GM19467 (cell line): ENCODE data around the gene GRIN1.
"Not testable (repeated sequence)": the region's sequence is repeated elsewhere in the genome, so short reads cannot be mapped to it uniquely, and the experiment has no call there.

Source experiments
- ATAC-seq: cut with Tn5 transposase; IDR thresholded peaks from one replicate; pipeline ENCODE4 v1.9.1; 2021; ENCODE audit warnings: mild to moderate bottlenecking, moderate library complexity; ENCODE audit not compliant: unreplicated experiment

The GRIN1 gene

DNA sequence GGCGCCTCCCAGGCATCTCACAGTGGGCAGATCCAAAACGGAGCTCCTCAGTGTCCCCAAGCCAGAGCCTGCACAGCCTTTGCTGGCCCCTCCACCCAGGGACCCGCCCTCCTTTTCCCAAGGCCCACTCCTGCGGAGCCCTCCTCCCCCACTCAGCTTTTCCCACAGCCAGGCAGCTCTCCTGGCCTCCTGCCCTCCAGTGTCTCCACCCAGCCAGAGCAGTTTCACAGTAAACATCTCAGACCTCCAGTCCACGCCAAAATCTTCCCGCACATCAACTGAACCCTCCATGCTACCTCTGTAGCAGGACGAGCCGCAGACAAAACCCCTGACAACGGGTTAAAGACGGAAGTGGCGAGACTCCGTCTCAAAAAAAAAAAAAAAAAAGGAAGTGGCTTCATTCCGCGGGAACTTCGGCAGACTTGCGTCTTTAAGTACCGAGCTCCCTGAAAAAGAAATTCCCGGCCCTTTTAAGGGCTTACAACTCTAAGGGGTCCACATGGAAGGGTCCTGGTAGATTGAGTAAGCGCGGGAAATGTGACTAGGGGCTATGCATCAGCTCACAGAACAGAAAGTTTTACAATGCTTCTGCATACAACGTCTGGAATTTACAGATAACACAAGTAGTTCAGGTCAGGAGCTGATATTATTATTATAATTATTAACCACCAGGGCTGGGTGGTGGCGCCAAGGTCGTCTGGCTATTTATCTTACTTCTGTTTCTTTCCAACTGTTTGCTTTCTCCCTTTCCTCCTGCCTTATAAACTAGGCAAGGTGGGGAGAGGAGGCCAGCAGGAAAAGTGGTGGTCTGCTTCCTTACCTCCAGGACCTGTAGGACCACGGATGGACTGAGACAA, 11.4 kb upstream of the GRIN1 start:
- no peak for ATAC-seq

GRCh38 chr9:137128158-137128861, 10.6 kb upstream of the GRIN1 start:
- no peak for ATAC-seq

GRCh38 chr9:137128862-137129455, 10.0 kb upstream of the GRIN1 start:
- ATAC-seq, result peak; percentile 14

GRCh38 chr9:137129456-137130175, 9.3 kb upstream of the GRIN1 start:
- peak; percentile 74 for ATAC-seq

DNA sequence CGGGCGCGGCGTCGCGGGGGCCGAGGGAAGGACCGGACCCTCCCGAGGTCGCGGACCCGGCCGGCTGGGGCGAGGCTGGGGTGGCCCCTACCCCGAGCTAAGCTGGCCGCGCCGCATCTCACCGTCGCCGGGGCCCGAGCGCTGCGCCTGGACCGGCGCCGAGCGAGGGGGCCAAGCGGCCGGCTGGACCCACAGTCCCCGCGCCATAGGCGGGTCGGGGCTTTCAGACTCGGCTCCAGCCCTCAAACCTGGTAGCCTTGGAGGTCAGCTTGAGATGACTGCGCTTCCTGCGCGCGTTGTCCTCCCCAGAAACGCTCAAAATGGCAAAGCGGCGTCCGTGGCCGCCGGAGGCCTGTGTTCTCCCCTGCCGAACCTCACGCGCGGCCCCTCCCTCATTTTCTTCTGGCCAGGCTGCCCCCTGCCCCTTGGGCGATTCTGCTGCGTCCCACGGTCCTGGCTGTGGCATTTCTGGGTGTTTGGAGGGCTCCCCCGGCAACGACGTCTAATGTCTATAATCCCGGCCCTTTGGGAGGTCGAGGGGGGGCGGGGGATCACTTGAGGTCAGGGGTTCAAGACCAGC, 8.7 kb upstream of the GRIN1 start:
- ATAC-seq, result peak; percentile 12

DNA sequence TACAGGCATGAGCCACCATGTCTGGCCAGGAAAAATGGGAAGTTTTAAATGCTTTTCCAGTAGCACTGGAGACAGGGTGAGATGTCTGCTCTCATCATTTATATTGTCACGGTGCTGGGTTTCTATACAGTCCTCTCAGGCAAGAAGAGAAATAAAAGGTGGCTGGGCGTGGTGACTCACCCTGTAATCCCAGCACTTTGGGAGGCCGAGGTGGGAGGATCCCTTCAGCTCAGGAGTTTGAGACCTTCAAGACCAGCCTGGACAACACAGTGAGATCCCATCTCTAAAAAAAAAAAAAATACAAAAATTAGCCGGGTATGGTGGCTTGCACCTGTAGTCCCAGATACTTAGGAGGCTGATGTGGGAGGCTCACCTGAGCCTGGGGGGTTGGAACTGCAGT, 4.8 kb upstream of the GRIN1 start:
- no peak for ATAC-seq

- ATAC-seq, result not testable (repeated sequence)
These were observed 3.8 kb upstream of the GRIN1 start for GRCh38 chr9:137135154-137135553.

- no peak for ATAC-seq
These were observed 2.6 kb upstream of the GRIN1 start for GRCh38 chr9:137136261-137136880.

DNA sequence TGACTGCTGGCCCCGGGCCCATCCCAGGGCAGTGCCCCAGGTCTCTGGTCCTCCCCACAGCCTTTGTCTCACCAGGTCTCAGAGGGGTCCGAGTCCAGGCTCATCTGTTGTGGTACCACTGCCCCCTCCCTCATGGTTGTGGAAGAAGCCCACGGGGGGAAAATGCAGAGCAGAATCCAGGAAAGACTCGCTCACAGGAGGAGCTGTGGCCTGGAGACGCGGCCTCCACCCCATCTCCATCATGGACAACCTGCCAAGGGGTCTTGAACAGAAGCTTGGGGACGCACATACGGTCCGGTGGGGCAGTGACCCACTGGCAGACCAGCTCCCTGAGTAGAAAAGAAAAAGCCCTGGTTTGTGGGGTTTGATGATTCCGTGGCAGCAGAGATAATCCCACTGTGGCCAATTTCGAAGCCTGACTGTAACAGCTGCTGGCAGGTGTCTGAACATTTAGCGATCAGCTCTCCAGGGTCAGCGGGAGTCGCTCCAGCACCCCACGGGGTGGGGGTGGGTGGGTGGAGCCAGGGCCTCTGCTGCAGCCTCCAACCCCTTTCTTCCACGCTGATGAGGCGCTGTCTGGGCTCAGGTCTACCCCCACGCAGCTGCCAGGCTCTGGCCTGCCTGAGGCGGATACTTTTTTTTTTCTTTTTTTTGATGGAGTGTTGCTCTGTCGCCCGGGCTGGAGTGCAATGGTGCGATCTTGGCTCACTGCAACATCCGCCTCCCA, 1.9 kb upstream of the GRIN1 start:
- no peak for ATAC-seq

GRCh38 chr9:137138058-137138721, 764 bp upstream of the GRIN1 start:
- no peak for ATAC-seq

GRCh38 chr9:137139468-137140150, 655 bp downstream of the GRIN1 start:
- ATAC-seq, result no peak

DNA sequence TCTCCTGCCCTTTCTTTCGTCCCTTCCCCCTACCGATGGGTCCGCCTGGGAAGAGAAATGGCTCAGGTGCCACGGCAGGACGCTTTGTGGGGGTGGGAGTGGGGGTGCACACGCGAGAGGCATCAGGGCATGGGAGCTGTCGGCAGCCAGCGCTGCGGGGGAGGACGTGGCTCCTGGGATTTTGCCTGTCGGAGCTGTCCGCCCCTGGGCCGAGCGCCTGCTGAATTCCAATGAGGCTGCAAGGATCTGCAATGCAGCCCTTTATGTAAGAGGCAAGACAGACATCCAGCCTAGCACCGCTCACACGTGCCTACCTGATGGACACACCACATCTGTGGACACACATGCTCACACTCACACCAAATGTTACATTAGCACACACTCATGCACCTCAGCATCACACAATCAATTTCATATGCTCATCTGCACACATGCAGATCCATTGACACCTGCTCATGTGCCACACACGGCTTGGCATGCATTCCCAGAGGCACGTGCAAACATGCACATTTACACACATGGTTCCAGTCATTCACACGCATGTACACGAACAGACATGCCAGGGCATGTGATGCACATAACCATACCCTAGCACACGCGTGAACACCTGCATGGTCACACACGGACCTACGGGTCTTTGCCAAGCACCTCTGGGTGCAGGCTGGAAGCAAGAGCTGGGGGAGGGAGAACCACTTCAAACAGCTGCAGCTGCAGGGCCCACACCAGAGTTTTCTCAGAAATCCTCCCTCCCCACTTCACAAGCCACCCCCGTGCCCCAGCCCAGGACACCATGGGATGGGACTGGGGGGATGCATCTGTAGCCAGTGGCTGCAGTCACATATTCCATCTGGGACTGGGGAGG, 1.4 kb downstream of the GRIN1 start:
- no peak for ATAC-seq

DNA sequence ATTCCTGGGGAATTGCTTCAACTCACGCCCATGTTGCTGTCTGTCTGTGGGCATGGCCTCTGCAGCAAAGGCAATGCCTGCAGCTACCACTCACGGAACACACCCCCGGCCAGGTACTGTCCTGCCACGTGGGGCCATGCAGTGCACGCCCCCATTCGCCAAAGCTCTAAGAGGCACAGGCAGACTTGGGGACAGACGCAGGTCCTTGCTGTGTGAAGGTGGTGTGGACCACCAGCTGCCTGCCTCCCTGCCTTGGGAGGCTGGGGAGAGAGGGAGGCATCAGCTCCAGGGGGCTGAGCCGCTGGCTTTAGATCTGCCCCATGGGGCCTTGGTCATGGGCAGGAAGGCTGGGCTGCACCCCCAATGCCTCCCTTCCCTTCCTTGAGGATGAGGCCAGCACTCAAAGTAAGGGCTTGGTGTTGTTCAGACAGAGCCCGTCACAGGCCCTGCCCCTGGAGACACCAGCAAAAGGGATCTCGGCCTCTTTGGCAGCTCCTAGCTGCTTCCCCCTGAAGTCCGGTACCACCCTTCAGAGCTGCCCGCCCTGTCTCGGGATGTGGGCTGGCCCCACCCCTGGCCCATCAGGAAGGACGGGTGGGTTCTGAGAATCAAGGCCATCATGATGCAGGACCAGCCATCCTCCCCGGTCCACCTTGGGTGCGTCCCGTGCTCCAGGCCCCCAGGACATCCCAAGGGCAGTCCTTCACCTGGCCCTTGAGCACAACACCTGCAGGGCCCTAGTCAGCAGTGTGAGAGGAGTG, 2.3 kb downstream of the GRIN1 start:
- ATAC-seq, result no peak

GRCh38 chr9:137141976-137142936, 3.3 kb downstream of the GRIN1 start:
- no peak for ATAC-seq

DNA sequence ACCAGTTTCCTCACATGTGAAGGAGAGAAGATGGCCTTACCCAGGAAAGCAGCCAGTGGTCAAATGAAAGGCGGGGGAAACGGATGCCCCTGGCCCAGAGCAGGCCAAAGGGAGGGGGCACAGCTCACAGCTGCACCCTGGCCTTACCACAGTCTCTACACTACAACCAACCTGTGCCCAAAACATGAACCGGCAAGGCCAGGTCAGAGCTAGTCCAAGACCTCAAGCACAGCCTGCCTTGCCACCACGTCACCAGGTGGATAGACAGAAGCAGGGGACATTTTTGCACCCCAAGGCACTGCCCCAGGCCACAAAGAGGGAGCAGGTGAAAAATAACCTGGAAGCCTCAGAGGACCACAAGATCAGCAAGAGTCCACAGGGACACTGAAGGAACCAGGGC, 4.5 kb downstream of the GRIN1 start:
- ATAC-seq, result no peak
